Measurements from ENCODE around the gene DYNC1H1.

Gene DYNC1H1

GRCh38 chr14:101997429-101998336, 33.3 kb downstream of the DYNC1H1 start:
- no peaks in the 10 kb centered on the region for H3K27me3 Mint-ChIP-seq (ENCODE audit: low read depth)

GRCh38 chr14:102000902-102001301, 36.5 kb downstream of the DYNC1H1 start:
- peaks cover 86% of the 10 kb centered on the region for H3K36me3 Mint-ChIP-seq (ENCODE audit: low read depth)
- no peaks in the 10 kb centered on the region for H3K9me3 Mint-ChIP-seq
- no peaks in the 10 kb centered on the region for H3K27me3 Mint-ChIP-seq (ENCODE audit: low read depth)

More at GRCh38 chr14:101997429-101998336, 33.3 kb downstream of the DYNC1H1 start:
- no peak for TF ChIP-seq CTCF (IDR thresholded peaks at IDR 0.05; ENCODE audit: unreplicated experiment in 3 of 3)
- Mint-ChIP-seq H3K4me1 (no peaks in the 10 kb centered on the region), H3K4me3 (no peak overlapping the region), H3K27ac (no peak overlapping the region), H3K9me3 (no peaks in the 10 kb centered on the region), H3K36me3 (ENCODE audit: low read depth) (peaks cover 90% of the 10 kb centered on the region)

GRCh38 chr14:102005336-102005735, 41.0 kb downstream of the DYNC1H1 start:
- Mint-ChIP-seq H3K4me1 (no peaks in the 10 kb centered on the region), H3K9me3 (no peaks in the 10 kb centered on the region), H3K27ac (no peak overlapping the region), H3K36me3 (ENCODE audit: low read depth) (peaks cover 83% of the 10 kb centered on the region), H3K4me3 (no peak overlapping the region), H3K27me3 (ENCODE audit: low read depth) (no peaks in the 10 kb centered on the region)
- no peak for TF ChIP-seq CTCF (IDR thresholded peaks at IDR 0.05; ENCODE audit: unreplicated experiment in 3 of 3)

More at GRCh38 chr14:102000902-102001301, 36.5 kb downstream of the DYNC1H1 start:
- Mint-ChIP-seq H3K4me1 (no peaks in the 10 kb centered on the region), H3K27ac (no peak overlapping the region), H3K4me3 (no peak overlapping the region)
- TF ChIP-seq CTCF (IDR thresholded peaks at IDR 0.05; ENCODE audit: unreplicated experiment in 3 of 3): no peak

GRCh38 chr14:102007916-102008418, 43.6 kb downstream of the DYNC1H1 start:
- Mint-ChIP-seq H3K27me3 (ENCODE audit: low read depth) (no peaks in the 10 kb centered on the region), H3K27ac (no peak overlapping the region), H3K9me3 (no peaks in the 10 kb centered on the region), H3K36me3 (ENCODE audit: low read depth) (peaks cover 88% of the 10 kb centered on the region), H3K4me3 (no peak overlapping the region), H3K4me1 (no peaks in the 10 kb centered on the region)
- no peak for TF ChIP-seq CTCF (IDR thresholded peaks at IDR 0.05; ENCODE audit: unreplicated experiment in 3 of 3)

- peaks cover 92% of the 10 kb centered on the region for H3K36me3 Mint-ChIP-seq (ENCODE audit: low read depth)
- H3K4me1 Mint-ChIP-seq: no peaks in the 10 kb centered on the region
- no peak overlapping the region for H3K4me3 Mint-ChIP-seq
- H3K27me3 Mint-ChIP-seq (ENCODE audit: low read depth): no peaks in the 10 kb centered on the region
- H3K9me3 Mint-ChIP-seq: no peaks in the 10 kb centered on the region
- no peak for TF ChIP-seq CTCF (IDR thresholded peaks at IDR 0.05; ENCODE audit: unreplicated experiment in 3 of 3)
- H3K27ac Mint-ChIP-seq: no peak overlapping the region
These were observed 44.5 kb downstream of the DYNC1H1 start for GRCh38 chr14:102008891-102009290.

Measured in nephron (organoid).